IPS-15b (cell line): ENCODE measurements around the gene PTTG1IP.
"Not testable (repeated sequence)": the region's sequence is repeated elsewhere in the genome, so short reads cannot be mapped to it uniquely, and the experiment has no call there.

Experiments
- H3K27me3 ChIP-seq: one replicate; pipeline ENCODE4 v1.6.1; 2013; ENCODE audit warnings: low read length; ENCODE audit not compliant: control insufficient read depth, insufficient read depth
- H3K36me3 ChIP-seq: one replicate; pipeline ENCODE4 v1.6.1; 2013; ENCODE audit warnings: low read length; ENCODE audit not compliant: control insufficient read depth, insufficient read depth
- H3K4me1 ChIP-seq: one replicate; pipeline ENCODE4 v1.6.1; 2013; ENCODE audit warnings: mild to moderate bottlenecking, low read length; ENCODE audit not compliant: control insufficient read depth, insufficient read depth
- H3K4me3 ChIP-seq: one replicate; pipeline ENCODE4 v1.5.1; 2013; ENCODE audit warnings: low read depth, low read length
- H3K9ac ChIP-seq: one replicate; pipeline ENCODE4 v1.6.1; 2013; ENCODE audit warnings: low read depth, mild to moderate bottlenecking, low read length
- H3K9me3 ChIP-seq: one replicate; pipeline ENCODE4 v1.6.1; 2013; ENCODE audit warnings: mild to moderate bottlenecking, low read length; ENCODE audit not compliant: control insufficient read depth, insufficient read depth

The PTTG1IP gene

DNA sequence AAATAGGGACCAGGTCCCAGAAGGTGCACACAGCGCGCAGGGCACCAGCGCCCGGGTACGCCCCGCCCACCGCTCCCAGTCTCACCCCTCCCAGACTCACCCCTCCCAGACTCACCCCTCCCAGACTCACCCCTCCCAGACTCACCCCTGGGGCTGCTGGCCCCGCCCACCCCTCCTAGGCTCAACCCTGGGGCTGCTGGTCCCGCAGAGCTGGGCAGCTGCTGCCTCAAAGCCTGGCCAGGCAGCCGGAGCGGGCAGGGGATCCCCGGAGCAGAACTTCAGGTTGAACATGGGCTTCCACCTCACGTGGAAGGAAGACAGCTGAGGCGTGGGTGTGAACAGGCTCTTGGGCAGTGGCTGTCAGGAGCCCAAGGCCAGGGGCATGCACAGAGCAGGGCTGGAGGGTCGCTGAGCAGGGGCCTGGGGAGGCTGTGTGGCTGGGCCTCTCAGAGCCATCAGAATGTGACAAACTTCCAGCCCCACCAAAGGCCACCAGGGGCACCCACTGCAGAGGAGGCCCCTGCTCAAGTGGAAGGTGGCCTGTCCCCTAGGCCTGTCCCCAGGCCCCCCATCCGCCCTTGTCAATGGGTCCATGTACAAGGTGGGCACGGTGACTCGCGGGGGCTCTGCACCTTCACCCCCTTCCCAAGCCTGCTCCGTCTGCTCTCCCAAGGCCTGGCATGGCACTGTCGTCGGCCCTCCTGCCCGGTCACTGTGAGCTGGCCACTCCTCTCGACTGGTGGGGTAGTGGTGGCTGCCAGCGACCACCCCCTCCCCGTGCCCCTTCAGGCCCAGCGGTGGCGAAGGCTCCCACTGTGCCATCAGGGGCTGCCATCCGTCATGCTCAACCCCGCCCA lies 35.2 kb downstream of the PTTG1IP start:
- no peaks in the 10 kb centered on the region for H3K9me3 ChIP-seq
- H3K36me3 ChIP-seq, result no peaks in the 10 kb centered on the region
- H3K4me1 ChIP-seq, result no peaks in the 10 kb centered on the region
- no peak overlapping the region for H3K9ac ChIP-seq
- no peaks in the 10 kb centered on the region for H3K27me3 ChIP-seq
- no peak overlapping the region for H3K4me3 ChIP-seq

- Histone ChIP-seq H3K9me3 (no peaks in the 10 kb centered on the region), H3K27me3 (no peaks in the 10 kb centered on the region), H3K36me3 (no peaks in the 10 kb centered on the region), H3K4me1 (no peaks in the 10 kb centered on the region), H3K4me3 (no peak overlapping the region), H3K9ac (no peak overlapping the region)
These were observed 36.0 kb downstream of the PTTG1IP start for GRCh38 chr21:44837537-44837936.

GRCh38 chr21:44836666-44837471 lies 36.6 kb downstream of the PTTG1IP start:
- no peak overlapping the region for H3K9ac ChIP-seq
- H3K4me3 ChIP-seq, result no peak overlapping the region
- no peaks in the 10 kb centered on the region for H3K36me3 ChIP-seq
- H3K4me1 ChIP-seq, result no peaks in the 10 kb centered on the region
- no peaks in the 10 kb centered on the region for H3K9me3 ChIP-seq
- H3K27me3 ChIP-seq, result no peaks in the 10 kb centered on the region

- Histone ChIP-seq H3K27me3 (no peaks in the 10 kb centered on the region), H3K36me3 (no peaks in the 10 kb centered on the region), H3K4me3 (no peak overlapping the region), H3K4me1 (no peaks in the 10 kb centered on the region), H3K9ac (no peak overlapping the region), H3K9me3 (no peaks in the 10 kb centered on the region)
These were observed 37.2 kb downstream of the PTTG1IP start for GRCh38 chr21:44836349-44836665.

DNA sequence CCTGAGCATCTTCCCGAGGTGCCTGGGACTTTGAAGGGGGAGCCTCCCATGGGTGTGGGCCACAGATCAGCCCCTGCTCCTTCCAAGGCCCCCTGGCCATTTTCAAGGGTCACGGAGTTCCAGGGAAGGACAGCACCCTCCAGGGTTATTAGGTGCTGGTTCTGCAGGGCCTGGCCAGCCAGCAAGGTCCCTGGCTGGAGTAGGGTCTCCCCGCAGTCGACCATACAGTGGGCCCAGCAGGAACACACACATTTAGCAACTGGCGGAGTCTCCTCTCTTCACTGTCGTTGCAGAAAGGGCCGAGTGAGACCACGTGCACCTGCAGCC lies 37.9 kb downstream of the PTTG1IP start:
- no peaks in the 10 kb centered on the region for H3K9me3 ChIP-seq
- H3K9ac ChIP-seq, result no peak overlapping the region
- H3K36me3 ChIP-seq, result no peaks in the 10 kb centered on the region
- no peak overlapping the region for H3K4me3 ChIP-seq
- H3K27me3 ChIP-seq, result no peaks in the 10 kb centered on the region
- H3K4me1 ChIP-seq, result no peaks in the 10 kb centered on the region

GRCh38 chr21:44834951-44835646 lies 38.4 kb downstream of the PTTG1IP start:
- Histone ChIP-seq H3K9ac (no peak overlapping the region), H3K4me3 (no peak overlapping the region), H3K9me3 (no peaks in the 10 kb centered on the region), H3K36me3 (no peaks in the 10 kb centered on the region), H3K4me1 (no peaks in the 10 kb centered on the region), H3K27me3 (no peaks in the 10 kb centered on the region)

- Histone ChIP-seq H3K36me3 (no peaks in the 10 kb centered on the region), H3K9ac (no peak overlapping the region), H3K9me3 (no peaks in the 10 kb centered on the region), H3K4me1 (no peaks in the 10 kb centered on the region), H3K4me3 (no peak overlapping the region), H3K27me3 (no peaks in the 10 kb centered on the region)
These were observed 39.1 kb downstream of the PTTG1IP start for GRCh38 chr21:44834231-44834950.

DNA sequence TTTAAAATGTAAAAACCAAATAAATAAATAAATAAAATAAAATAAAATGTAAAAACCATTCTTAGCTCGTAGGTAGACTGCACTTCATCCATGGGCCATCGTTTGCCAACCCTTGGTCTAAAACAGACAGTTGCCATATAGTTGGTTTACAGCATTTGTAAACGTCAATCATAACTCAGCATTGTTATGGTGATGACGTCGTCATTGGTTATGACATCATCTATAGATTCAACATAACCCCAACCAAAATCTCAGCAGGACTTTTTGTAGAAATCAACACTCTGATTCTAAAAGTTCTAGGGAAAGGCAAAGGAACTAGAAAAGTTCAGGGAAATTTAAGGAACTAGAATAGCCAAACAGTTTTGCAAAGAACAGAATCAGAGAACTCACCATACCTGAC lies 39.8 kb downstream of the PTTG1IP start:
- H3K4me3 ChIP-seq, result no peak overlapping the region
- no peaks in the 10 kb centered on the region for H3K27me3 ChIP-seq
- H3K9me3 ChIP-seq, result no peaks in the 10 kb centered on the region
- no peaks in the 10 kb centered on the region for H3K4me1 ChIP-seq
- no peak overlapping the region for H3K9ac ChIP-seq
- no peaks in the 10 kb centered on the region for H3K36me3 ChIP-seq

- H3K4me1 ChIP-seq, H3K9me3 ChIP-seq, H3K4me3 ChIP-seq, H3K27me3 ChIP-seq, H3K9ac ChIP-seq, H3K36me3 ChIP-seq: not testable (repeated sequence)
These were observed 40.8 kb downstream of the PTTG1IP start for GRCh38 chr21:44832516-44833255.

DNA sequence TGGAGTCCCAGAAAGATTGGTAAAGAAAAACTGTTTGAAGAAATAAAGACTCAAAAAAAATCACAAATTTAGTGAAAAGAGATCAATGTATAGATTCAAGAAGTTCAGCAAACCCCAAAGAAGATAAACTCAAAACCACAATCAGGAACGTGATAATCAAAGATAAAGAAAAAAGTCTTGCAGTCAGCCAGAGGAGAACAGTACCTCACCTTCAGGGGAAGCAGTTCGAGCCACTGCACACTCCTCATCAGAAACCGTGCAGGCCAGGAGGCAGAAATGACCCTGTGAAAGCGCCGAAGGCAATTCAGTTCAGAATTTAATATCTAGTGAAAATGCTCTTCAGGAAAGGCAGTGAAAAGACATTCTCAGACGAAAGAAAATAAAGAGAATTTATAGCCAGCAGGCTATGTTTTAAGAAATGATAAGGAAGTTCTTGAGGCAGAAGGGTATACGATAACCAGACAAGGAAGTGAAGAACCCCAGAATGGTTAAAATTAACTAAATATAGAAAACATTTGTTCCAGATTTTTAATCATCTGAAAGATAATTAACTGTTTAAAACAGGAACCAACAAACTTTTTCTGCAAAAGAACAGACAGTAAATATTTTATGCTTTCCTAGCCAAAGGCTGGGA lies 42.1 kb downstream of the PTTG1IP start:
- H3K9ac ChIP-seq, result no peak overlapping the region
- H3K9me3 ChIP-seq, result no peaks in the 10 kb centered on the region
- H3K4me3 ChIP-seq, result no peak overlapping the region
- no peaks in the 10 kb centered on the region for H3K4me1 ChIP-seq
- H3K27me3 ChIP-seq, result no peaks in the 10 kb centered on the region
- H3K36me3 ChIP-seq, result no peaks in the 10 kb centered on the region
